Liver (tissue), 9 donors: ENCODE results near the gene GSE1. TPM values are rescaled to one million over a fixed set of nuclear protein-coding genes. Genes with fewer than 3 reads are reported as not detected.
A peak's percentile ranks its signal among the peaks of the same experiment; 100 is the strongest.

Experiments used
- DNase-seq: peaks from one replicate; pipeline ENCODE4 v3.0.0-alpha.2; 2017; ENCODE audit warnings: low spot score
- H3K27ac ChIP-seq, 2 donors: one replicate each; pipeline ENCODE4 v1.7.0; 2013; ENCODE audit warnings: inconsistent platforms in 2 of 2, low read length in 2 of 2, control low read depth in 1 of 2, low read depth in 1 of 2, mild to moderate bottlenecking in 1 of 2
- H3K27me3 ChIP-seq, 4 donors: one replicate each; pipeline versions ENCODE4 v1.6.1 to v1.7.0; 2013; ENCODE audit warnings: low read length in 3 of 4, inconsistent platforms in 1 of 4, mild to moderate bottlenecking in 1 of 4, moderate library complexity in 1 of 4; ENCODE audit not compliant: control insufficient read depth in 4 of 4, insufficient read depth in 4 of 4
- H3K36me3 ChIP-seq, 4 donors: one replicate each; pipeline versions ENCODE4 v1.6.1 to v1.7.0; 2013; ENCODE audit warnings: low read length in 3 of 4, mild to moderate bottlenecking in 3 of 4, low read depth in 1 of 4, moderate library complexity in 1 of 4; ENCODE audit not compliant: control insufficient read depth in 4 of 4, insufficient read depth in 3 of 4
- H3K4me1 ChIP-seq, 4 donors: one replicate each; pipeline versions ENCODE4 v1.6.1 to v1.7.0; 2013; ENCODE audit warnings: low read length in 3 of 4, mild to moderate bottlenecking in 3 of 4, moderate library complexity in 1 of 4; ENCODE audit not compliant: control insufficient read depth in 4 of 4, insufficient read depth in 4 of 4
- H3K4me3 ChIP-seq, 3 donors: one replicate each; pipeline versions ENCODE4 v1.6.1 to v1.7.0; 2013; ENCODE audit warnings: low read length in 3 of 3, control low read depth in 1 of 3, low read depth in 1 of 3, mild to moderate bottlenecking in 1 of 3
- H3K9ac ChIP-seq, 2 donors: one replicate each; pipeline ENCODE4 v1.7.0; 2013; ENCODE audit warnings: low read length in 2 of 2, mild to moderate bottlenecking in 2 of 2, moderate library complexity in 2 of 2, control low read depth in 1 of 2, low read depth in 1 of 2
- H3K9me3 ChIP-seq, 4 donors: one replicate each; pipeline versions ENCODE4 v1.6.1 to v1.7.0; 2013; ENCODE audit warnings: low read length in 3 of 4; ENCODE audit not compliant: control insufficient read depth in 4 of 4
- FOXA2 ChIP-seq: IDR thresholded peaks from 2 replicates; pipeline ENCODE4 v1.6.1; 2016; ENCODE audit warnings: antibody characterized with exemption
- HNF4G ChIP-seq: IDR thresholded peaks from 2 replicates; pipeline ENCODE4 v1.6.1; 2016; ENCODE audit warnings: antibody characterized with exemption
- JUND ChIP-seq, 2 donors: IDR thresholded peaks; 2 replicates each; pipeline ENCODE4 v1.6.1; 2016; ENCODE audit warnings: antibody characterized with exemption in 2 of 2
- RAD21 ChIP-seq, 2 donors: IDR thresholded peaks; 2 replicates each; pipeline ENCODE4 v1.6.1; 2016; ENCODE audit warnings: antibody characterized with exemption in 2 of 2, mild to moderate bottlenecking in 2 of 2
- SP1 ChIP-seq: IDR thresholded peaks from 2 replicates; pipeline ENCODE4 v1.6.1; 2018; ENCODE audit warnings: antibody characterized with exemption, mild to moderate bottlenecking
- WGBS: extraction: QIAGEN DNeasy Blood & Tissue Kit; methylation state at CpG from one replicate; pipeline ENCODE4 v1.1.7; 2013; 5-methylcytosine and 5-hydroxymethylcytosine counted together
- polyA plus RNA-seq, 2 donors: library from polyadenylated mRNA; stranded (reverse) in 1 of 2; unstranded in 1 of 2; fragments of 200-250 nt in 1 of 2; fragments of >200 nt in 1 of 2; fragmentation: Nextera tagmentation in 1 of 2; extraction: Ambion mirVana in 1 of 2; gene quantifications; one replicate each; pipeline versions ENCODE4 v1.2.1 to v1.2.3, GENCODE V29; 2013 to 2015
- total RNA-seq, 2 donors: library from RNA; depleted of rRNA; stranded (reverse); fragments of >200 nt; gene quantifications; one replicate each; pipeline ENCODE4 v1.2.3, GENCODE V29; 2014
- TF ChIP-seq, protein P1 (sequence below): IDR thresholded peaks from 2 replicates; pipeline ENCODE4 v1.6.1; 2016; ENCODE audit warnings: antibody characterized with exemption
- TF ChIP-seq, protein P2 (sequence below): IDR thresholded peaks from 2 replicates; pipeline ENCODE4 v1.6.1; 2016; ENCODE audit warnings: antibody characterized with exemption, mild to moderate bottlenecking
- TF ChIP-seq, protein P3 (sequence below): IDR thresholded peaks from 2 replicates; pipeline ENCODE4 v1.6.1; 2016; ENCODE audit warnings: antibody characterized with exemption
- TF ChIP-seq, protein P4 (sequence below): fragments of 150-350 bp; IDR thresholded peaks from 2 replicates; pipeline ENCODE4 v1.5.1; 2017; ENCODE audit warnings: improper control_type of control experiment, low read depth, low read length; ENCODE audit not compliant: missing input control
- donor health status: healthy.
- donor health status: healthy.
- donor health status: healthy.
- donor health status: healthy.
- donor health status: healthy.

GSE1 gene
- total and polyA plus RNA-seq, 4 donors = 9.9 to 37.7 (median 25.2) TPM

DNA sequence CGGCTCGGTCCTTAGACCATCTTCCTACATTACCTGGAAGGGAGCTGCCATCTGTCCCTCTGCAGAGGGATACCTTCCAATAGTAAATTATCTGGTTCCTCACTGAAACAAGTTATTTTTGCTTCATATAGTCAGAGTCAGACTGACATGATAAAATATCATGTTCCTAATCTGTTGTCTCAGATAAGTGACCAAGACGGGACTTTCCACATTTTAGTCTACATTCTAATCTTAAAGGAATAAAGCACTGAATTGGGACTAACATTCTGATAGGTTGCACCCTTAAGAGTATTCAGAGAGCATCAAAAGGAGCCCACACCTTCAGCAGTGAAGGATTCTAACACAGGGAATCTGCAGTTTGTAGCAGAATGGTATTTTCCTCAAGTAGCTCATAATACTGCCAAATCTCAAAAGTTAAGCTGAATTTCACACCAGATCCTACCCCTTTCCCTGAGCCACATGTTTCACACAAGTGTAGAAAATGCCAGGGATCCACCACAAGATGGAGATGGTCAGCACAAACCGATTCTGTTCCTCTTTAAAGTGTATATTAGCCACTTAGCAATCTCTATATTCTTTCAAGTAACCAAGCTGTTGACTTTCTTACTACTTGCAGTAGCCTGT, 62.2 kb downstream of the GSE1 start:
- WGBS = 62% methylated on average over 4 of the region's 4 CpGs
- no peaks in the 10 kb centered on the region for H3K27me3 ChIP-seq
- H3K9ac ChIP-seq = no peak overlapping the region
- no peaks in the 10 kb centered on the region for H3K9me3 ChIP-seq
- no peak overlapping the region for H3K27ac ChIP-seq
- TF ChIP-seq, protein P1, sequence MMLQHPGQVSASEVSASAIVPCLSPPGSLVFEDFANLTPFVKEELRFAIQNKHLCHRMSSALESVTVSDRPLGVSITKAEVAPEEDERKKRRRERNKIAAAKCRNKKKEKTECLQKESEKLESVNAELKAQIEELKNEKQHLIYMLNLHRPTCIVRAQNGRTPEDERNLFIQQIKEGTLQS = no peak
- TF ChIP-seq JUND (IDR thresholded peaks at IDR 0.05) = no peak
- no peak for TF ChIP-seq HNF4G
- TF ChIP-seq, protein P2, sequence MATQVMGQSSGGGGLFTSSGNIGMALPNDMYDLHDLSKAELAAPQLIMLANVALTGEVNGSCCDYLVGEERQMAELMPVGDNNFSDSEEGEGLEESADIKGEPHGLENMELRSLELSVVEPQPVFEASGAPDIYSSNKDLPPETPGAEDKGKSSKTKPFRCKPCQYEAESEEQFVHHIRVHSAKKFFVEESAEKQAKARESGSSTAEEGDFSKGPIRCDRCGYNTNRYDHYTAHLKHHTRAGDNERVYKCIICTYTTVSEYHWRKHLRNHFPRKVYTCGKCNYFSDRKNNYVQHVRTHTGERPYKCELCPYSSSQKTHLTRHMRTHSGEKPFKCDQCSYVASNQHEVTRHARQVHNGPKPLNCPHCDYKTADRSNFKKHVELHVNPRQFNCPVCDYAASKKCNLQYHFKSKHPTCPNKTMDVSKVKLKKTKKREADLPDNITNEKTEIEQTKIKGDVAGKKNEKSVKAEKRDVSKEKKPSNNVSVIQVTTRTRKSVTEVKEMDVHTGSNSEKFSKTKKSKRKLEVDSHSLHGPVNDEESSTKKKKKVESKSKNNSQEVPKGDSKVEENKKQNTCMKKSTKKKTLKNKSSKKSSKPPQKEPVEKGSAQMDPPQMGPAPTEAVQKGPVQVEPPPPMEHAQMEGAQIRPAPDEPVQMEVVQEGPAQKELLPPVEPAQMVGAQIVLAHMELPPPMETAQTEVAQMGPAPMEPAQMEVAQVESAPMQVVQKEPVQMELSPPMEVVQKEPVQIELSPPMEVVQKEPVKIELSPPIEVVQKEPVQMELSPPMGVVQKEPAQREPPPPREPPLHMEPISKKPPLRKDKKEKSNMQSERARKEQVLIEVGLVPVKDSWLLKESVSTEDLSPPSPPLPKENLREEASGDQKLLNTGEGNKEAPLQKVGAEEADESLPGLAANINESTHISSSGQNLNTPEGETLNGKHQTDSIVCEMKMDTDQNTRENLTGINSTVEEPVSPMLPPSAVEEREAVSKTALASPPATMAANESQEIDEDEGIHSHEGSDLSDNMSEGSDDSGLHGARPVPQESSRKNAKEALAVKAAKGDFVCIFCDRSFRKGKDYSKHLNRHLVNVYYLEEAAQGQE = no peak
- peak; percentile 38 to 55 for TF ChIP-seq RAD21 (IDR thresholded peaks at IDR 0.05)
- TF ChIP-seq FOXA2 = no peak
- no peak for TF ChIP-seq SP1
- TF ChIP-seq, protein P3, sequence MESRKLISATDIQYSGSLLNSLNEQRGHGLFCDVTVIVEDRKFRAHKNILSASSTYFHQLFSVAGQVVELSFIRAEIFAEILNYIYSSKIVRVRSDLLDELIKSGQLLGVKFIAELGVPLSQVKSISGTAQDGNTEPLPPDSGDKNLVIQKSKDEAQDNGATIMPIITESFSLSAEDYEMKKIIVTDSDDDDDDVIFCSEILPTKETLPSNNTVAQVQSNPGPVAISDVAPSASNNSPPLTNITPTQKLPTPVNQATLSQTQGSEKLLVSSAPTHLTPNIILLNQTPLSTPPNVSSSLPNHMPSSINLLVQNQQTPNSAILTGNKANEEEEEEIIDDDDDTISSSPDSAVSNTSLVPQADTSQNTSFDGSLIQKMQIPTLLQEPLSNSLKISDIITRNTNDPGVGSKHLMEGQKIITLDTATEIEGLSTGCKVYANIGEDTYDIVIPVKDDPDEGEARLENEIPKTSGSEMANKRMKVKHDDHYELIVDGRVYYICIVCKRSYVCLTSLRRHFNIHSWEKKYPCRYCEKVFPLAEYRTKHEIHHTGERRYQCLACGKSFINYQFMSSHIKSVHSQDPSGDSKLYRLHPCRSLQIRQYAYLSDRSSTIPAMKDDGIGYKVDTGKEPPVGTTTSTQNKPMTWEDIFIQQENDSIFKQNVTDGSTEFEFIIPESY = no peak
- TF ChIP-seq, protein P4, sequence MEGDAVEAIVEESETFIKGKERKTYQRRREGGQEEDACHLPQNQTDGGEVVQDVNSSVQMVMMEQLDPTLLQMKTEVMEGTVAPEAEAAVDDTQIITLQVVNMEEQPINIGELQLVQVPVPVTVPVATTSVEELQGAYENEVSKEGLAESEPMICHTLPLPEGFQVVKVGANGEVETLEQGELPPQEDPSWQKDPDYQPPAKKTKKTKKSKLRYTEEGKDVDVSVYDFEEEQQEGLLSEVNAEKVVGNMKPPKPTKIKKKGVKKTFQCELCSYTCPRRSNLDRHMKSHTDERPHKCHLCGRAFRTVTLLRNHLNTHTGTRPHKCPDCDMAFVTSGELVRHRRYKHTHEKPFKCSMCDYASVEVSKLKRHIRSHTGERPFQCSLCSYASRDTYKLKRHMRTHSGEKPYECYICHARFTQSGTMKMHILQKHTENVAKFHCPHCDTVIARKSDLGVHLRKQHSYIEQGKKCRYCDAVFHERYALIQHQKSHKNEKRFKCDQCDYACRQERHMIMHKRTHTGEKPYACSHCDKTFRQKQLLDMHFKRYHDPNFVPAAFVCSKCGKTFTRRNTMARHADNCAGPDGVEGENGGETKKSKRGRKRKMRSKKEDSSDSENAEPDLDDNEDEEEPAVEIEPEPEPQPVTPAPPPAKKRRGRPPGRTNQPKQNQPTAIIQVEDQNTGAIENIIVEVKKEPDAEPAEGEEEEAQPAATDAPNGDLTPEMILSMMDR = peak; percentile 36
- peaks cover 0 to 19% (median 17%) of the 10 kb centered on the region in 4 donors for H3K36me3 ChIP-seq
- H3K4me3 ChIP-seq = no peak overlapping the region
- peaks cover 8 to 35% (median 34%) of the 10 kb centered on the region in 4 donors for H3K4me1 ChIP-seq
- DNase-seq = no peak

DNA sequence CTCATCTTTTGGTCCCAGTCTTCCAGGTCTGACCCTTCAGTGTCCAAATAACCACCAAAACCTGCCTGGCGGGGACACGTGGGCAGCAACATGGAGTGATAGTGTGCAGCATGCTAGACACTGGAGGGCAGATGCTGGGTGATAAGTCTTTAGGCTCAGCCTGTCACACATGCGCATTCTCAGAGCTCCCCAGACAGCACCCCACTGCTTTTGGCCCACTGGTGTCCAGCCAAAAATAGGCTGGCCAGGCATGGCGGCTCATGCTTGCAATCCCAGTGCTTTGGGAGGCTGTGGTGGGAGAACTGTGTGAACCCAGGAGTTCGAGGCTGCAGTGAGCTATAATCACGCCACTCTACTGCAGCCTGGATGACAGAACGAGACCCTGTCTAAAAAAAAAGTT, 63.3 kb downstream of the GSE1 start:
- H3K36me3 ChIP-seq = peaks cover 0 to 14% (median 12%) of the 10 kb centered on the region in 4 donors
- 97% methylated on average over 7 of the region's 7 CpGs for WGBS
- no peaks in the 10 kb centered on the region for H3K27me3 ChIP-seq
- H3K27ac ChIP-seq = no peak overlapping the region
- no peaks in the 10 kb centered on the region for H3K9me3 ChIP-seq
- TF ChIP-seq, protein P4 = no peak
- TF ChIP-seq, protein P3 = no peak
- H3K9ac ChIP-seq = no peak overlapping the region
- peaks cover 12 to 46% (median 44%) of the 10 kb centered on the region in 4 donors for H3K4me1 ChIP-seq
- H3K4me3 ChIP-seq = no peak overlapping the region
- no peak for DNase-seq
